ENCODE data around the gene ZC3H15. TPM values are rescaled to one million over a fixed set of nuclear protein-coding genes. Genes with fewer than 3 reads are reported as not detected.

The ZC3H15 gene
- total RNA-seq, 1 experiment from 2014 or later = 60.9 TPM

DNA sequence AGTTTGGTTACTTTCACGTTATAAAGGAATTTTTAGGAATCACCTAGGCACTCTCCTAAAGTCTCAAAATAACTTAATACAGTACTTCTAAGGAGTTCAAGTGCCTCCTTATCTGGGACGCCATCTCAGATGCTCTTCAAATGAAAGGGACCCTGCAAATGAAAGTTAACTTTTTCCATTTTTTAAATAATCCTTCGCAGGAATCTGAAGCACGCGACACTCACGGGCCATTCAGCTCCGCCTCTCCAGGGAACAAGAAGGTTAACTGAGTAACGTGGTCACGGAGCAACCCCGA lies 537 bp upstream of the ZC3H15 start (continued):
- TF ChIP-seq, protein P1, sequence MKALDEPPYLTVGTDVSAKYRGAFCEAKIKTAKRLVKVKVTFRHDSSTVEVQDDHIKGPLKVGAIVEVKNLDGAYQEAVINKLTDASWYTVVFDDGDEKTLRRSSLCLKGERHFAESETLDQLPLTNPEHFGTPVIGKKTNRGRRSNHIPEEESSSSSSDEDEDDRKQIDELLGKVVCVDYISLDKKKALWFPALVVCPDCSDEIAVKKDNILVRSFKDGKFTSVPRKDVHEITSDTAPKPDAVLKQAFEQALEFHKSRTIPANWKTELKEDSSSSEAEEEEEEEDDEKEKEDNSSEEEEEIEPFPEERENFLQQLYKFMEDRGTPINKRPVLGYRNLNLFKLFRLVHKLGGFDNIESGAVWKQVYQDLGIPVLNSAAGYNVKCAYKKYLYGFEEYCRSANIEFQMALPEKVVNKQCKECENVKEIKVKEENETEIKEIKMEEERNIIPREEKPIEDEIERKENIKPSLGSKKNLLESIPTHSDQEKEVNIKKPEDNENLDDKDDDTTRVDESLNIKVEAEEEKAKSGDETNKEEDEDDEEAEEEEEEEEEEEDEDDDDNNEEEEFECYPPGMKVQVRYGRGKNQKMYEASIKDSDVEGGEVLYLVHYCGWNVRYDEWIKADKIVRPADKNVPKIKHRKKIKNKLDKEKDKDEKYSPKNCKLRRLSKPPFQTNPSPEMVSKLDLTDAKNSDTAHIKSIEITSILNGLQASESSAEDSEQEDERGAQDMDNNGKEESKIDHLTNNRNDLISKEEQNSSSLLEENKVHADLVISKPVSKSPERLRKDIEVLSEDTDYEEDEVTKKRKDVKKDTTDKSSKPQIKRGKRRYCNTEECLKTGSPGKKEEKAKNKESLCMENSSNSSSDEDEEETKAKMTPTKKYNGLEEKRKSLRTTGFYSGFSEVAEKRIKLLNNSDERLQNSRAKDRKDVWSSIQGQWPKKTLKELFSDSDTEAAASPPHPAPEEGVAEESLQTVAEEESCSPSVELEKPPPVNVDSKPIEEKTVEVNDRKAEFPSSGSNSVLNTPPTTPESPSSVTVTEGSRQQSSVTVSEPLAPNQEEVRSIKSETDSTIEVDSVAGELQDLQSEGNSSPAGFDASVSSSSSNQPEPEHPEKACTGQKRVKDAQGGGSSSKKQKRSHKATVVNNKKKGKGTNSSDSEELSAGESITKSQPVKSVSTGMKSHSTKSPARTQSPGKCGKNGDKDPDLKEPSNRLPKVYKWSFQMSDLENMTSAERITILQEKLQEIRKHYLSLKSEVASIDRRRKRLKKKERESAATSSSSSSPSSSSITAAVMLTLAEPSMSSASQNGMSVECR (CRISPR knock-in tag; IDR thresholded peaks at IDR 0.05; ENCODE audit: borderline replicate concordance) = no peak
- TF ChIP-seq, protein P2, sequence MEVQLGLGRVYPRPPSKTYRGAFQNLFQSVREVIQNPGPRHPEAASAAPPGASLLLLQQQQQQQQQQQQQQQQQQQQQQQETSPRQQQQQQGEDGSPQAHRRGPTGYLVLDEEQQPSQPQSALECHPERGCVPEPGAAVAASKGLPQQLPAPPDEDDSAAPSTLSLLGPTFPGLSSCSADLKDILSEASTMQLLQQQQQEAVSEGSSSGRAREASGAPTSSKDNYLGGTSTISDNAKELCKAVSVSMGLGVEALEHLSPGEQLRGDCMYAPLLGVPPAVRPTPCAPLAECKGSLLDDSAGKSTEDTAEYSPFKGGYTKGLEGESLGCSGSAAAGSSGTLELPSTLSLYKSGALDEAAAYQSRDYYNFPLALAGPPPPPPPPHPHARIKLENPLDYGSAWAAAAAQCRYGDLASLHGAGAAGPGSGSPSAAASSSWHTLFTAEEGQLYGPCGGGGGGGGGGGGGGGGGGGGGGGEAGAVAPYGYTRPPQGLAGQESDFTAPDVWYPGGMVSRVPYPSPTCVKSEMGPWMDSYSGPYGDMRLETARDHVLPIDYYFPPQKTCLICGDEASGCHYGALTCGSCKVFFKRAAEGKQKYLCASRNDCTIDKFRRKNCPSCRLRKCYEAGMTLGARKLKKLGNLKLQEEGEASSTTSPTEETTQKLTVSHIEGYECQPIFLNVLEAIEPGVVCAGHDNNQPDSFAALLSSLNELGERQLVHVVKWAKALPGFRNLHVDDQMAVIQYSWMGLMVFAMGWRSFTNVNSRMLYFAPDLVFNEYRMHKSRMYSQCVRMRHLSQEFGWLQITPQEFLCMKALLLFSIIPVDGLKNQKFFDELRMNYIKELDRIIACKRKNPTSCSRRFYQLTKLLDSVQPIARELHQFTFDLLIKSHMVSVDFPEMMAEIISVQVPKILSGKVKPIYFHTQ (CRISPR knock-in tag; IDR thresholded peaks at IDR 0.05) = no peak
- TF ChIP-seq RELA (CRISPR knock-in tag; IDR thresholded peaks at IDR 0.05; ENCODE audit: borderline replicate concordance) (no peak), ESRRA (CRISPR knock-in tag; IDR thresholded peaks at IDR 0.05; ENCODE audit: borderline replicate concordance) (no peak), MXD4 (CRISPR knock-in tag; IDR thresholded peaks at IDR 0.05; ENCODE audit: borderline replicate concordance) (no peak), TCF7 (CRISPR knock-in tag; IDR thresholded peaks at IDR 0.05; ENCODE audit: low read depth) (no peak), KAT7 (CRISPR knock-in tag; IDR thresholded peaks at IDR 0.05; ENCODE audit: borderline replicate concordance) (no peak)
- TF ChIP-seq, protein P3, sequence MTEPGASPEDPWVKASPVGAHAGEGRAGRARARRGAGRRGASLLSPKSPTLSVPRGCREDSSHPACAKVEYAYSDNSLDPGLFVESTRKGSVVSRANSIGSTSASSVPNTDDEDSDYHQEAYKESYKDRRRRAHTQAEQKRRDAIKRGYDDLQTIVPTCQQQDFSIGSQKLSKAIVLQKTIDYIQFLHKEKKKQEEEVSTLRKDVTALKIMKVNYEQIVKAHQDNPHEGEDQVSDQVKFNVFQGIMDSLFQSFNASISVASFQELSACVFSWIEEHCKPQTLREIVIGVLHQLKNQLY (CRISPR knock-in tag; IDR thresholded peaks at IDR 0.05) = no peak
- TF ChIP-seq, protein P4, sequence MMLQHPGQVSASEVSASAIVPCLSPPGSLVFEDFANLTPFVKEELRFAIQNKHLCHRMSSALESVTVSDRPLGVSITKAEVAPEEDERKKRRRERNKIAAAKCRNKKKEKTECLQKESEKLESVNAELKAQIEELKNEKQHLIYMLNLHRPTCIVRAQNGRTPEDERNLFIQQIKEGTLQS (CRISPR knock-in tag; conservative IDR thresholded peaks at IDR 0.05) = no peak

DNA sequence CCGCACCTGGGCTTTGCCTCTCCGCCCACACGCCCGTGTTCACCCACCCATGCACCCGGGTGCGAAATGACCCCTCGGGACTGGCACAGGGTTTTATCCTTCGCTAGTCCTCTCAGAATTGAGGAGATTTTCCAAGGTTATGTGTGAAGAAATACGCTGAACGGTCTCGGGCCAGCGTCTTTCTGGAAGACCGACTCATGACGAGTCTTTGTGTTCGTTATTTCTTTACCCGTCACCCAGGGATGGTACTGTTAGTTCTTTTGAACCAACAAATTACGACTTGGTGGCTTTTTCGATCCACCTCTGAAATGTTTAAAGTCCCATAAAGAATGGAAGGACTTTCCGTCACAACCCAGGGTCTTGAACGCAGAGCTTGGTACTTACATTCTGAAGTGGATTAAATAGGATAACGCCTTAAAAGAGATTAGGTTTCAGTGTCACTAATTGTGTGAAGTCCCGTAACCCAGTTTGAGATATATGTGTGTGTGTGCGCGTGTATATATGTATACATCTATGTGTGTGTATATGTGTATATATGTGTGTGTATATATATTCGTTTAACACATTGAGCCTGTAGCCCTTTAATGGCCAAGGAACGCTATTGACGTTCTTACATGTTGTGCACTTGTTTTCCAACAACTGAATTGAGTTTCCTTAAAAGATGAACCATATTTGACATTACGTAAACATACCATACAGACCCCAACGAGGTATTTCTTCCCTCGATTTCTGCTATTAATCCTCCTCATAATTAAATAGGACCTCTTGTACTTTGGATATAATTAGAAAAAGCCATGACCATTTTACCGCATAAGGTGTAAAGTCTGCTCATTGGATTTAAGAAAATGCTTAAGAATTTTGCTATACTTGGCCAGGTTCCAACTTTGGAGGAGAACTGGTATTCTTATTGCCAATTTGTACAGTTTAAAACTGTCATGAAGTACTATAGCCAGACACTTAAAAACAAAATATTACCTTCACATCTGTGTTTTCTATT lies 889 bp downstream of the ZC3H15 start:
- Mint-ChIP-seq H3K36me3 (no peaks in the 10 kb centered on the region), H3K27ac (peak overlapping the region; percentile 99), H3K9me3 (no peaks in the 10 kb centered on the region), H3K4me1 (peaks cover 50% of the 10 kb centered on the region), H3K4me3 (peak overlapping the region; percentile 99), H3K27me3 (ENCODE audit: low read depth) (no peaks in the 10 kb centered on the region; the same call in 1 of the 2 replicates)
- DNase-seq (ENCODE audit: low spot score) = no peak
- ATAC-seq = no peak
- CTCF ChIA-PET = interaction anchor here (0.5 to 1.3 kb wide), 4 partner anchors 26 to 748 kb away, joined by 3 to 5 read pairs (median 4); partner anchors contain the start of gene FSIP2
- TF ChIP-seq, protein P5, sequence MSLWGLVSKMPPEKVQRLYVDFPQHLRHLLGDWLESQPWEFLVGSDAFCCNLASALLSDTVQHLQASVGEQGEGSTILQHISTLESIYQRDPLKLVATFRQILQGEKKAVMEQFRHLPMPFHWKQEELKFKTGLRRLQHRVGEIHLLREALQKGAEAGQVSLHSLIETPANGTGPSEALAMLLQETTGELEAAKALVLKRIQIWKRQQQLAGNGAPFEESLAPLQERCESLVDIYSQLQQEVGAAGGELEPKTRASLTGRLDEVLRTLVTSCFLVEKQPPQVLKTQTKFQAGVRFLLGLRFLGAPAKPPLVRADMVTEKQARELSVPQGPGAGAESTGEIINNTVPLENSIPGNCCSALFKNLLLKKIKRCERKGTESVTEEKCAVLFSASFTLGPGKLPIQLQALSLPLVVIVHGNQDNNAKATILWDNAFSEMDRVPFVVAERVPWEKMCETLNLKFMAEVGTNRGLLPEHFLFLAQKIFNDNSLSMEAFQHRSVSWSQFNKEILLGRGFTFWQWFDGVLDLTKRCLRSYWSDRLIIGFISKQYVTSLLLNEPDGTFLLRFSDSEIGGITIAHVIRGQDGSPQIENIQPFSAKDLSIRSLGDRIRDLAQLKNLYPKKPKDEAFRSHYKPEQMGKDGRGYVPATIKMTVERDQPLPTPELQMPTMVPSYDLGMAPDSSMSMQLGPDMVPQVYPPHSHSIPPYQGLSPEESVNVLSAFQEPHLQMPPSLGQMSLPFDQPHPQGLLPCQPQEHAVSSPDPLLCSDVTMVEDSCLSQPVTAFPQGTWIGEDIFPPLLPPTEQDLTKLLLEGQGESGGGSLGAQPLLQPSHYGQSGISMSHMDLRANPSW (CRISPR knock-in tag; conservative IDR thresholded peaks at IDR 0.05; ENCODE audit: low read depth) = no peak
- TF ChIP-seq, protein P6, sequence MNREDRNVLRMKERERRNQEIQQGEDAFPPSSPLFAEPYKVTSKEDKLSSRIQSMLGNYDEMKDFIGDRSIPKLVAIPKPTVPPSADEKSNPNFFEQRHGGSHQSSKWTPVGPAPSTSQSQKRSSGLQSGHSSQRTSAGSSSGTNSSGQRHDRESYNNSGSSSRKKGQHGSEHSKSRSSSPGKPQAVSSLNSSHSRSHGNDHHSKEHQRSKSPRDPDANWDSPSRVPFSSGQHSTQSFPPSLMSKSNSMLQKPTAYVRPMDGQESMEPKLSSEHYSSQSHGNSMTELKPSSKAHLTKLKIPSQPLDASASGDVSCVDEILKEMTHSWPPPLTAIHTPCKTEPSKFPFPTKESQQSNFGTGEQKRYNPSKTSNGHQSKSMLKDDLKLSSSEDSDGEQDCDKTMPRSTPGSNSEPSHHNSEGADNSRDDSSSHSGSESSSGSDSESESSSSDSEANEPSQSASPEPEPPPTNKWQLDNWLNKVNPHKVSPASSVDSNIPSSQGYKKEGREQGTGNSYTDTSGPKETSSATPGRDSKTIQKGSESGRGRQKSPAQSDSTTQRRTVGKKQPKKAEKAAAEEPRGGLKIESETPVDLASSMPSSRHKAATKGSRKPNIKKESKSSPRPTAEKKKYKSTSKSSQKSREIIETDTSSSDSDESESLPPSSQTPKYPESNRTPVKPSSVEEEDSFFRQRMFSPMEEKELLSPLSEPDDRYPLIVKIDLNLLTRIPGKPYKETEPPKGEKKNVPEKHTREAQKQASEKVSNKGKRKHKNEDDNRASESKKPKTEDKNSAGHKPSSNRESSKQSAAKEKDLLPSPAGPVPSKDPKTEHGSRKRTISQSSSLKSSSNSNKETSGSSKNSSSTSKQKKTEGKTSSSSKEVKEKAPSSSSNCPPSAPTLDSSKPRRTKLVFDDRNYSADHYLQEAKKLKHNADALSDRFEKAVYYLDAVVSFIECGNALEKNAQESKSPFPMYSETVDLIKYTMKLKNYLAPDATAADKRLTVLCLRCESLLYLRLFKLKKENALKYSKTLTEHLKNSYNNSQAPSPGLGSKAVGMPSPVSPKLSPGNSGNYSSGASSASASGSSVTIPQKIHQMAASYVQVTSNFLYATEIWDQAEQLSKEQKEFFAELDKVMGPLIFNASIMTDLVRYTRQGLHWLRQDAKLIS (CRISPR knock-in tag; IDR thresholded peaks at IDR 0.05; ENCODE audit: borderline replicate concordance) = no peak
- TF ChIP-seq ZNF423 (CRISPR knock-in tag; IDR thresholded peaks at IDR 0.05) (no peak), CREM (CRISPR knock-in tag; IDR thresholded peaks at IDR 0.05) (no peak)
- TF ChIP-seq, protein P7, sequence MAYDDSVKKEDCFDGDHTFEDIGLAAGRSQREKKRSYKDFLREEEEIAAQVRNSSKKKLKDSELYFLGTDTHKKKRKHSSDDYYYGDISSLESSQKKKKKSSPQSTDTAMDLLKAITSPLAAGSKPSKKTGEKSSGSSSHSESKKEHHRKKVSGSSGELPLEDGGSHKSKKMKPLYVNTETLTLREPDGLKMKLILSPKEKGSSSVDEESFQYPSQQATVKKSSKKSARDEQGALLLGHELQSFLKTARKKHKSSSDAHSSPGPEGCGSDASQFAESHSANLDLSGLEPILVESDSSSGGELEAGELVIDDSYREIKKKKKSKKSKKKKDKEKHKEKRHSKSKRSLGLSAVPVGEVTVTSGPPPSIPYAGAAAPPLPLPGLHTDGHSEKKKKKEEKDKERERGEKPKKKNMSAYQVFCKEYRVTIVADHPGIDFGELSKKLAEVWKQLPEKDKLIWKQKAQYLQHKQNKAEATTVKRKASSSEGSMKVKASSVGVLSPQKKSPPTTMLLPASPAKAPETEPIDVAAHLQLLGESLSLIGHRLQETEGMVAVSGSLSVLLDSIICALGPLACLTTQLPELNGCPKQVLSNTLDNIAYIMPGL (CRISPR knock-in tag; IDR thresholded peaks at IDR 0.05) = 0 out of 2 replicates have a peak, but pooled peaks have one; percentile 9
- POLR2A ChIA-PET = interaction anchor here (1.0 to 2.4 kb wide), 3 partner anchors 103 to 1196 kb away, joined by 3 to 16 read pairs (median 4); partner anchors contain the start of genes FAM171B and ITGAV
